Superior temporal gyrus (tissue), 1 donor: Measurements from ENCODE around the gene ORM2.
A peak's percentile ranks its signal among the peaks of the same experiment; 100 is the strongest.

Experiments
- DNase-seq: peaks from one replicate; pipeline ENCODE4 v3.0.0-alpha.2; 2016; ENCODE audit errors: extremely low spot score

Gene ORM2

GRCh38 chr9:114370251-114370967 is 40.7 kb downstream of the ORM2 start:
- peak; percentile 69 for DNase-seq

- DNase-seq = peak; percentile 91
Observed at GRCh38 chr9:114370968-114371320, 41.3 kb downstream of the ORM2 start.

GRCh38 chr9:114371343-114371944 is 41.8 kb downstream of the ORM2 start:
- no peak for DNase-seq

- DNase-seq = no peak
Observed at GRCh38 chr9:114371973-114372917, 42.6 kb downstream of the ORM2 start.

GRCh38 chr9:114372921-114373448 is 43.3 kb downstream of the ORM2 start:
- DNase-seq = no peak

- DNase-seq = no peak
Observed at GRCh38 chr9:114373960-114374730, 44.5 kb downstream of the ORM2 start.

GRCh38 chr9:114374936-114375335 is 45.3 kb downstream of the ORM2 start:
- DNase-seq = no peak

GRCh38 chr9:114375386-114376175 is 45.9 kb downstream of the ORM2 start:
- DNase-seq = no peak

- no peak for DNase-seq
Observed at GRCh38 chr9:114376586-114377445, 47.1 kb downstream of the ORM2 start.

GRCh38 chr9:114378016-114378415 is 48.3 kb downstream of the ORM2 start:
- no peak for DNase-seq

- no peak for DNase-seq
Observed at GRCh38 chr9:114378883-114379282, 49.2 kb downstream of the ORM2 start.
